Activated T-cell treated with anti-CD3 and anti-CD28 coated beads, Interleukin-2, amount 50 U/mL, for 24 hours (primary cell): ENCODE results near the gene ARHGAP1.

Source experiments
- DNase-seq: peaks from one replicate; pipeline ENCODE4 v3.0.0-alpha.2; 2020
- H3K27ac Mint-ChIP-seq: 2 replicates; pipeline ENCODE4 v1.8.0; 2020; ENCODE audit warnings: mild to moderate bottlenecking, mixed read lengths
- H3K27me3 Mint-ChIP-seq: 2 replicates; pipeline ENCODE4 v1.8.0; 2020; ENCODE audit warnings: mixed read lengths
- H3K36me3 Mint-ChIP-seq: 2 replicates; pipeline ENCODE4 v1.8.0; 2020; ENCODE audit warnings: low read depth, mixed read lengths
- H3K4me1 Mint-ChIP-seq: 2 replicates; pipeline ENCODE4 v1.8.0; 2020; ENCODE audit warnings: low read depth, mixed read lengths
- H3K4me3 Mint-ChIP-seq: 2 replicates; pipeline ENCODE4 v1.8.0; 2020; ENCODE audit warnings: mild to moderate bottlenecking, moderate library complexity, mixed read lengths
- H3K9me3 Mint-ChIP-seq: 2 replicates; pipeline ENCODE4 v1.8.0; 2020; ENCODE audit warnings: mixed read lengths

Gene ARHGAP1

DNA sequence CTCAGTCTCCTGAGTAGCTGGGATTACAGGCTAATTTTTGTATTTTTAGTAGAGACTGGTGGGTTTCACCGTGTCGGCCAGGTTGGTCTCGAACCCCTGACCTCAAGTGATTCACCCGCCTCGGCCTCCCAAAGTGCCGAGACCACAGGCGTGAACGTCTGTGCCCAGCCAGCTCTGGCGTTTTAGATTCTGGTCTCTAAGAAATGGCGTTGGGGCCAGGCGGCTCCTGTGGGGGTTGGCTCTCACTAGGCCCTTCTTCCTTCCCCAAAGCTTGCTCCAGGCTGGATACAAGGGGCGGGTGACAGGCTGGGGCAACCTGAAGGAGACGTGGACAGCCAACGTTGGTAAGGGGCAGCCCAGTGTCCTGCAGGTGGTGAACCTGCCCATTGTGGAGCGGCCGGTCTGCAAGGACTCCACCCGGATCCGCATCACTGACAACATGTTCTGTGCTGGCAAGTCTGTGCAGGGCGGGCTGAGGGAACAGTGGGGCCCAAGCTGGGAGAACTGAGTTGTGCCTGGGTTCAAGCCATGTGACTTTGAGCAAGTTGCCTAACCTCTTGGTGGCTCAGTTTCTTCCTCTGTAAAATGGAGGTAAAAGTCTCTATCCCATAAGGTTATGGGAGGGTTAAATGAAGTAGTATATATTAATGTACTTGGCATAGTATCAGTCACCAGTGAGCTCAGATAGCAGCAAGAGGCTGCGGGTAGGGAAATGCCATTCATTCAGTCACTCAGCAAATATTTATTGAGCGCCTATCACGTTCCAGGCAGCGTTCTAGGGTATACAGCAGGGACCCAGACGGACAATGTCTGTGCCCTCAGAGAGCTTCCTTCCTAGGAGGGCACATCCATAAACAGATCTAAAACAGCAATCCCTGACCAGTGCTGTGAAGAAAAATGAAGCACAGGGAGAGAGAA, 28.9 kb upstream of the ARHGAP1 start:
- H3K27me3 Mint-ChIP-seq = no peaks in the 10 kb centered on the region
- H3K4me1 Mint-ChIP-seq = no peaks in the 10 kb centered on the region
- no peak overlapping the region for H3K27ac Mint-ChIP-seq
- no peaks in the 10 kb centered on the region for H3K9me3 Mint-ChIP-seq
- no peak overlapping the region for H3K4me3 Mint-ChIP-seq
- no peaks in the 10 kb centered on the region for H3K36me3 Mint-ChIP-seq
- DNase-seq = no peak

- Mint-ChIP-seq H3K9me3 (no peaks in the 10 kb centered on the region), H3K27ac (no peak overlapping the region)
These were observed 28.2 kb upstream of the ARHGAP1 start for GRCh38 chr11:46728659-46729040.

GRCh38 chr11:46727952-46728658, 27.7 kb upstream of the ARHGAP1 start:
- Mint-ChIP-seq H3K36me3 (no peaks in the 10 kb centered on the region), H3K4me3 (no peak overlapping the region), H3K27me3 (no peaks in the 10 kb centered on the region), H3K27ac (no peak overlapping the region), H3K4me1 (no peaks in the 10 kb centered on the region), H3K9me3 (no peaks in the 10 kb centered on the region)
- DNase-seq = no peak

More at GRCh38 chr11:46728659-46729040, 28.2 kb upstream of the ARHGAP1 start:
- H3K4me3 Mint-ChIP-seq = no peak overlapping the region
- H3K36me3 Mint-ChIP-seq = no peaks in the 10 kb centered on the region
- no peak for DNase-seq
- no peaks in the 10 kb centered on the region for H3K4me1 Mint-ChIP-seq
- H3K27me3 Mint-ChIP-seq = no peaks in the 10 kb centered on the region

- no peak for DNase-seq
- Mint-ChIP-seq H3K4me3 (no peak overlapping the region), H3K27ac (no peak overlapping the region), H3K27me3 (no peaks in the 10 kb centered on the region), H3K4me1 (no peaks in the 10 kb centered on the region), H3K36me3 (no peaks in the 10 kb centered on the region), H3K9me3 (no peaks in the 10 kb centered on the region)
These were observed 25.9 kb upstream of the ARHGAP1 start for GRCh38 chr11:46726206-46726862.

GRCh38 chr11:46725338-46726205, 25.2 kb upstream of the ARHGAP1 start:
- Mint-ChIP-seq H3K36me3 (no peaks in the 10 kb centered on the region), H3K27me3 (no peaks in the 10 kb centered on the region), H3K9me3 (no peaks in the 10 kb centered on the region), H3K4me1 (no peaks in the 10 kb centered on the region), H3K4me3 (no peak overlapping the region), H3K27ac (no peak overlapping the region)
- DNase-seq = no peak

GRCh38 chr11:46724088-46724487, 23.7 kb upstream of the ARHGAP1 start:
- Mint-ChIP-seq H3K27ac (no peak overlapping the region), H3K27me3 (no peaks in the 10 kb centered on the region), H3K9me3 (no peaks in the 10 kb centered on the region), H3K36me3 (no peaks in the 10 kb centered on the region), H3K4me3 (no peak overlapping the region), H3K4me1 (no peaks in the 10 kb centered on the region)
- no peak for DNase-seq

GRCh38 chr11:46723359-46723680, 22.9 kb upstream of the ARHGAP1 start:
- H3K9me3 Mint-ChIP-seq = no peaks in the 10 kb centered on the region
- H3K4me1 Mint-ChIP-seq = peaks cover 3% of the 10 kb centered on the region
- DNase-seq = no peak
- no peak overlapping the region for H3K27ac Mint-ChIP-seq
- no peaks in the 10 kb centered on the region for H3K36me3 Mint-ChIP-seq
- no peaks in the 10 kb centered on the region for H3K27me3 Mint-ChIP-seq
- no peak overlapping the region for H3K4me3 Mint-ChIP-seq

- no peaks in the 10 kb centered on the region for H3K27me3 Mint-ChIP-seq
- no peak overlapping the region for H3K27ac Mint-ChIP-seq
- no peak for DNase-seq
- no peaks in the 10 kb centered on the region for H3K9me3 Mint-ChIP-seq
- peaks cover 6% of the 10 kb centered on the region for H3K4me1 Mint-ChIP-seq
- H3K4me3 Mint-ChIP-seq = no peak overlapping the region
- H3K36me3 Mint-ChIP-seq = no peaks in the 10 kb centered on the region
These were observed 22.3 kb upstream of the ARHGAP1 start for GRCh38 chr11:46722566-46723358.

- Mint-ChIP-seq H3K4me3 (no peak overlapping the region), H3K4me1 (peaks cover 6% of the 10 kb centered on the region), H3K36me3 (no peaks in the 10 kb centered on the region), H3K9me3 (no peaks in the 10 kb centered on the region), H3K27ac (no peak overlapping the region), H3K27me3 (no peaks in the 10 kb centered on the region)
- DNase-seq = no peak
These were observed 20.9 kb upstream of the ARHGAP1 start for GRCh38 chr11:46721286-46721685.

DNA sequence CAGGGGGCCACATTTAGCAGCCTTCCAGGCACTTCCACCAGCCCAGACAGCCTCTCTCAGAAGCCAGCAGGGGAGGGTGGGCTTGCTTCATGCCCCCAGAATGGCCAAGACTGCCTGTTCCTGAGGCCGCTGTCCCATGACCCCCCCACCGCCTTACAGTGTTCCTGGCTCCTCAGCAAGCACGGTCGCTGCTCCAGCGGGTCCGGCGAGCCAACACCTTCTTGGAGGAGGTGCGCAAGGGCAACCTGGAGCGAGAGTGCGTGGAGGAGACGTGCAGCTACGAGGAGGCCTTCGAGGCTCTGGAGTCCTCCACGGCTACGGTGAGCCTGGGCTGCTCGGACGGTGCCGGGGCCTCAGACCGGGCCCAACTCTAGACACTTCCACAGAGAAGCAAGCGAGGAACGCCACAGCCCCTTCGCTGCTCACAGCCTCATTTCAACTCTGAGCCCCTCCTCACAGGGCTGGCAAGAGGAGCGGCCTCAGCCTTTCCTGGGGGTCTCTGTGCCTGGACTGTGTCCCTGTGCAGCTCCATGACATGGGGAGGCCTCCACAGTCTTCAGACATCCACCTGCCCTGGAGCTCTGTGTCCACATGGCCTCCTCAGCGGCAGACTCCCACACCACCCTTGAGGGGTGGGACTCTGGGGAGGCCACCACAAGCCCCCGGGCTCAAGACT, 19.3 kb upstream of the ARHGAP1 start:
- H3K27me3 Mint-ChIP-seq = no peaks in the 10 kb centered on the region
- no peak overlapping the region for H3K4me3 Mint-ChIP-seq
- no peak overlapping the region for H3K27ac Mint-ChIP-seq
- H3K4me1 Mint-ChIP-seq = peaks cover 7% of the 10 kb centered on the region
- no peaks in the 10 kb centered on the region for H3K9me3 Mint-ChIP-seq
- no peaks in the 10 kb centered on the region for H3K36me3 Mint-ChIP-seq
- DNase-seq = no peak

- H3K4me1 Mint-ChIP-seq = peaks cover 10% of the 10 kb centered on the region
- no peaks in the 10 kb centered on the region for H3K27me3 Mint-ChIP-seq
- peak within 1 kb of the TSS; percentile 50 for H3K27ac Mint-ChIP-seq
- H3K36me3 Mint-ChIP-seq = no peaks in the 10 kb centered on the region
- no peaks in the 10 kb centered on the region for H3K9me3 Mint-ChIP-seq
- DNase-seq = no peak
- no peak within 1 kb of the TSS for H3K4me3 Mint-ChIP-seq
These were observed 18.7 kb upstream of the ARHGAP1 start, which contains the start of gene F2 for GRCh38 chr11:46719048-46719542. Gene F2, plus strand, starts transcription at chr11:46719213. Its CDS starts 23 bp downstream, at chr11:46719236.

DNA sequence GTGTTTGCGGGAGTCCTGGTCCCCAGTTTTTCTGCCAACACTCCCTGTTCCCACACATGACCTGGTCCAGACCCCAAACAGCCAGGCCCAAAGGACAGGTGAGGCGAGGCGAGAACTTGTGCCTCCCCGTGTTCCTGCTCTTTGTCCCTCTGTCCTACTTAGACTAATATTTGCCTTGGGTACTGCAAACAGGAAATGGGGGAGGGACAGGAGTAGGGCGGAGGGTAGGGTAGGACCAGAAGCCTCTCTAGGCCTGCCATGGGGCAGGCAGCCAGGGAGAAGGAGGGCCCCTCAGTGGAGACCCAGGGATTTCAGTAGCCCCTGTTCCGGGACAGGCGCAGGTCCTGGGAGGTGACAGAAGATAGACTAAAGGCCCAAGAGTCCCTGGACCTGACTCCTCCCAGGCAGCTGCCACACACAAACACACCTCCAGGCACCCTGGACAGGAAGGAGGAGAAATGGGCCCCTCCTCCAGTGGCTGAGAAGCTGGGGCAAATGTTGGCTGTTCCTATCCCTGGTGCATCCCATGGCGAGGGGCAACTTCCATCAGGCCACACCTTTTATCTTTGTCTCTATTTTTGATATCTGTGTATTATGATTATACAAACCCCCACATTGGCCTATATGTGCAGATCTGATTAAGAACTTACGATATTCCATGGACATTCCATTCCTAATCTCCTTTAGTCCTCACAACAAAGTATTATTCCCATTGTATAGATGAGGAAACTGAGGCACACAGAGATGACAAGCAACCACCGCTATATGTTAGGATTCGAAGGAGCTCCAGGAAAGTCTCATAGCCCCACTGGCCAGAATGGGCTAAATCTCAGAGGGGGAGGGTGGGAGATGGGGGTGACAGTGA, 18.0 kb upstream of the ARHGAP1 start:
- no peaks in the 10 kb centered on the region for H3K27me3 Mint-ChIP-seq
- H3K36me3 Mint-ChIP-seq = no peaks in the 10 kb centered on the region
- no peak overlapping the region for H3K4me3 Mint-ChIP-seq
- H3K27ac Mint-ChIP-seq = peak overlapping the region; percentile 50
- no peak for DNase-seq
- no peaks in the 10 kb centered on the region for H3K9me3 Mint-ChIP-seq
- peaks cover 10% of the 10 kb centered on the region for H3K4me1 Mint-ChIP-seq
